ENCODE measurements around the gene ENTHD1. TPM values are rescaled to one million over a fixed set of nuclear protein-coding genes. Genes with fewer than 3 reads are reported as not detected.

ENTHD1 gene
- total RNA-seq, 4 donors from 2014 or later = not detected

- TF ChIP-seq POLR2A (IDR thresholded peaks at IDR 0.05) (no peak), EP300 (IDR thresholded peaks at IDR 0.05) (no peak), CTCF (IDR thresholded peaks at IDR 0.05) (no peak)
- 82% methylated on average over 5 of the region's 5 CpGs for WGBS
- DNase-seq (ENCODE audit: low spot score in 2 of 2) = no peak
- H3K36me3 ChIP-seq = no peaks in the 10 kb centered on the region
- peaks cover 10% of the 10 kb centered on the region for H3K4me1 ChIP-seq
- no peak overlapping the region for H3K4me3 ChIP-seq
- H3K9me3 ChIP-seq = no peaks in the 10 kb centered on the region
- no peak overlapping the region for H3K27ac ChIP-seq
- peaks cover 7% of the 10 kb centered on the region for H3K27me3 ChIP-seq
Measured at GRCh38 chr22:39913321-39913720, 19.8 kb upstream of the ENTHD1 start.

GRCh38 chr22:39910876-39911613, 17.5 kb upstream of the ENTHD1 start:
- TF ChIP-seq POLR2A (IDR thresholded peaks at IDR 0.05) = no peak
- no peak for TF ChIP-seq CTCF (IDR thresholded peaks at IDR 0.05)
- TF ChIP-seq EP300 (IDR thresholded peaks at IDR 0.05) = no peak
- no peak for TF ChIP-seq POLR2AphosphoS5 (IDR thresholded peaks at IDR 0.05)
- 78% methylated on average over 9 of the region's 9 CpGs for WGBS
- Histone ChIP-seq H3K4me3 (no peak overlapping the region), H3K27me3 (peaks cover 13% of the 10 kb centered on the region), H3K27ac (no peak overlapping the region), H3K36me3 (no peaks in the 10 kb centered on the region), H3K4me1 (no peaks in the 10 kb centered on the region), H3K9me3 (no peaks in the 10 kb centered on the region)
- DNase-seq (ENCODE audit: low spot score in 2 of 2) = no peak

- no peak overlapping the region for H3K4me3 ChIP-seq
- H3K27me3 ChIP-seq = peaks cover 13% of the 10 kb centered on the region
- DNase-seq (ENCODE audit: low spot score in 2 of 2) = no peak
- no peaks in the 10 kb centered on the region for H3K9me3 ChIP-seq
- no peaks in the 10 kb centered on the region for H3K36me3 ChIP-seq
- H3K4me1 ChIP-seq = no peaks in the 10 kb centered on the region
- 64% methylated on average over 5 of the region's 5 CpGs for WGBS
- H3K27ac ChIP-seq = no peak overlapping the region
- TF ChIP-seq CTCF (IDR thresholded peaks at IDR 0.05) (no peak), POLR2AphosphoS5 (IDR thresholded peaks at IDR 0.05) (no peak), EP300 (IDR thresholded peaks at IDR 0.05) (no peak), POLR2A (IDR thresholded peaks at IDR 0.05) (no peak)
Measured at GRCh38 chr22:39908737-39909136, 15.2 kb upstream of the ENTHD1 start.

GRCh38 chr22:39908136-39908535, 14.6 kb upstream of the ENTHD1 start:
- Histone ChIP-seq H3K27ac (no peak overlapping the region), H3K4me3 (no peak overlapping the region), H3K27me3 (peaks cover 13% of the 10 kb centered on the region), H3K4me1 (no peaks in the 10 kb centered on the region), H3K36me3 (no peaks in the 10 kb centered on the region), H3K9me3 (no peaks in the 10 kb centered on the region)
- WGBS = 58% methylated on average over 2 of the region's 2 CpGs
- no peak for TF ChIP-seq EP300 (IDR thresholded peaks at IDR 0.05)
- no peak for DNase-seq (ENCODE audit: low spot score in 2 of 2)

GRCh38 chr22:39907605-39908097, 14.1 kb upstream of the ENTHD1 start:
- Histone ChIP-seq H3K27ac (no peak overlapping the region), H3K27me3 (peaks cover 10% of the 10 kb centered on the region), H3K9me3 (no peaks in the 10 kb centered on the region), H3K4me3 (no peak overlapping the region), H3K36me3 (no peaks in the 10 kb centered on the region), H3K4me1 (no peaks in the 10 kb centered on the region)
- 81% methylated on average over 9 of the region's 9 CpGs for WGBS
- no peak for TF ChIP-seq POLR2AphosphoS5 (IDR thresholded peaks at IDR 0.05)
- no peak for TF ChIP-seq CTCF (IDR thresholded peaks at IDR 0.05)
- no peak for TF ChIP-seq POLR2A (IDR thresholded peaks at IDR 0.05)
- no peak for DNase-seq (ENCODE audit: low spot score in 2 of 2)

Data from suprapubic skin (tissue), 4 donors.